HL-60 (cell line): ENCODE measurements around the gene OSBPL2.

Experiments
- GABPA ChIP-seq: IDR thresholded peaks from 2 replicates; pipeline ENCODE4 v1.6.1; 2012; ENCODE audit warnings: low read depth
- POLR2AphosphoS5 ChIP-seq: IDR thresholded peaks from 2 replicates; pipeline ENCODE4 v1.6.1; 2012; ENCODE audit warnings: low read depth
- SPI1 ChIP-seq: IDR thresholded peaks from 2 replicates; pipeline ENCODE4 v1.6.1; 2012; ENCODE audit warnings: low read depth, mild to moderate bottlenecking, borderline replicate concordance
- TF ChIP-seq, protein P1 (sequence below): IDR thresholded peaks from one replicate; pipeline ENCODE4 v1.5.1; 2011; ENCODE audit warnings: low read length, control low read depth, inconsistent platforms; ENCODE audit not compliant: insufficient read depth
- TF ChIP-seq, protein P2 (sequence below): IDR thresholded peaks from 2 replicates; pipeline ENCODE4 v1.6.1; 2012; ENCODE audit warnings: low read depth; ENCODE audit not compliant: insufficient replicate concordance

DNA sequence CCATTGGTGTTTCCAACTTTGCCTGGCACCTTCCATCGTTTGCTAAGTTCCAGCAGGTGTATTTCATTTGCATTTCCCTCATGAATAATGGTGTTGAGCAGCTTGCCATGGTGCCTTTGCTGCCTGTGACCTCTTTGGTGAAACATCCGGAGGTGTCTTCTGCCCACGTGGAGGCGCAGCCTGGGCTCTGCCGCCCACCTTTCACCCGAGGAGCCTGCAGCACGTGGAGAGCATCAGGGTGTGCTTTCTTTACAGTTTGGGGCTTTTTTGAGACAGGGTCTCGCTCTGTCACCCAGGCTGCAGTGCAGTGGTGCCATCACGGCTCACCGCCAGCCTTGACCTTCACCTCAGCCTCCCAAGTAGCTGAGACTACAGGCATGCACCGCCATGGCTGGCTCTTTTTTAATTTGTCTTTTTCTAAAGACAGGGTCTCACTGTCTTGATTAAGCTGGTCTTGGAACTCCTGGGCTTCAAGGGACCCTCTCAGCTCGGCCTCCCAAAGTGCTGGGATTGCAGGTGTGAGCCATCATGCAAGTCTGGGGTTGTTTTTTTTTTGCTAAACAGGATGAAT, 61.4 kb downstream of the OSBPL2 start:
- TF ChIP-seq, protein P1, sequence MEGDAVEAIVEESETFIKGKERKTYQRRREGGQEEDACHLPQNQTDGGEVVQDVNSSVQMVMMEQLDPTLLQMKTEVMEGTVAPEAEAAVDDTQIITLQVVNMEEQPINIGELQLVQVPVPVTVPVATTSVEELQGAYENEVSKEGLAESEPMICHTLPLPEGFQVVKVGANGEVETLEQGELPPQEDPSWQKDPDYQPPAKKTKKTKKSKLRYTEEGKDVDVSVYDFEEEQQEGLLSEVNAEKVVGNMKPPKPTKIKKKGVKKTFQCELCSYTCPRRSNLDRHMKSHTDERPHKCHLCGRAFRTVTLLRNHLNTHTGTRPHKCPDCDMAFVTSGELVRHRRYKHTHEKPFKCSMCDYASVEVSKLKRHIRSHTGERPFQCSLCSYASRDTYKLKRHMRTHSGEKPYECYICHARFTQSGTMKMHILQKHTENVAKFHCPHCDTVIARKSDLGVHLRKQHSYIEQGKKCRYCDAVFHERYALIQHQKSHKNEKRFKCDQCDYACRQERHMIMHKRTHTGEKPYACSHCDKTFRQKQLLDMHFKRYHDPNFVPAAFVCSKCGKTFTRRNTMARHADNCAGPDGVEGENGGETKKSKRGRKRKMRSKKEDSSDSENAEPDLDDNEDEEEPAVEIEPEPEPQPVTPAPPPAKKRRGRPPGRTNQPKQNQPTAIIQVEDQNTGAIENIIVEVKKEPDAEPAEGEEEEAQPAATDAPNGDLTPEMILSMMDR: no peak
- TF ChIP-seq POLR2AphosphoS5 (no peak), GABPA (no peak), SPI1 (no peak)
- TF ChIP-seq, protein P2, sequence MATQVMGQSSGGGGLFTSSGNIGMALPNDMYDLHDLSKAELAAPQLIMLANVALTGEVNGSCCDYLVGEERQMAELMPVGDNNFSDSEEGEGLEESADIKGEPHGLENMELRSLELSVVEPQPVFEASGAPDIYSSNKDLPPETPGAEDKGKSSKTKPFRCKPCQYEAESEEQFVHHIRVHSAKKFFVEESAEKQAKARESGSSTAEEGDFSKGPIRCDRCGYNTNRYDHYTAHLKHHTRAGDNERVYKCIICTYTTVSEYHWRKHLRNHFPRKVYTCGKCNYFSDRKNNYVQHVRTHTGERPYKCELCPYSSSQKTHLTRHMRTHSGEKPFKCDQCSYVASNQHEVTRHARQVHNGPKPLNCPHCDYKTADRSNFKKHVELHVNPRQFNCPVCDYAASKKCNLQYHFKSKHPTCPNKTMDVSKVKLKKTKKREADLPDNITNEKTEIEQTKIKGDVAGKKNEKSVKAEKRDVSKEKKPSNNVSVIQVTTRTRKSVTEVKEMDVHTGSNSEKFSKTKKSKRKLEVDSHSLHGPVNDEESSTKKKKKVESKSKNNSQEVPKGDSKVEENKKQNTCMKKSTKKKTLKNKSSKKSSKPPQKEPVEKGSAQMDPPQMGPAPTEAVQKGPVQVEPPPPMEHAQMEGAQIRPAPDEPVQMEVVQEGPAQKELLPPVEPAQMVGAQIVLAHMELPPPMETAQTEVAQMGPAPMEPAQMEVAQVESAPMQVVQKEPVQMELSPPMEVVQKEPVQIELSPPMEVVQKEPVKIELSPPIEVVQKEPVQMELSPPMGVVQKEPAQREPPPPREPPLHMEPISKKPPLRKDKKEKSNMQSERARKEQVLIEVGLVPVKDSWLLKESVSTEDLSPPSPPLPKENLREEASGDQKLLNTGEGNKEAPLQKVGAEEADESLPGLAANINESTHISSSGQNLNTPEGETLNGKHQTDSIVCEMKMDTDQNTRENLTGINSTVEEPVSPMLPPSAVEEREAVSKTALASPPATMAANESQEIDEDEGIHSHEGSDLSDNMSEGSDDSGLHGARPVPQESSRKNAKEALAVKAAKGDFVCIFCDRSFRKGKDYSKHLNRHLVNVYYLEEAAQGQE: no peak
